AG08395 (cell line): Measurements from ENCODE around the gene PHYHIPL.
"Not testable (repeated sequence)": the region's sequence is repeated elsewhere in the genome, so short reads cannot be mapped to it uniquely, and the experiment has no call there.

Source experiments
- DNase-seq: peaks from one replicate; pipeline ENCODE4 v3.0.0; 2012; ENCODE audit warnings: mixed read lengths, low spot score

The PHYHIPL gene

GRCh38 chr10:59206204-59206720 is 29.8 kb downstream of the PHYHIPL start:
- no peak for DNase-seq

GRCh38 chr10:59212301-59212798 is 35.9 kb downstream of the PHYHIPL start:
- no peak for DNase-seq

GRCh38 chr10:59214160-59214559 is 37.7 kb downstream of the PHYHIPL start:
- no peak for DNase-seq

DNA sequence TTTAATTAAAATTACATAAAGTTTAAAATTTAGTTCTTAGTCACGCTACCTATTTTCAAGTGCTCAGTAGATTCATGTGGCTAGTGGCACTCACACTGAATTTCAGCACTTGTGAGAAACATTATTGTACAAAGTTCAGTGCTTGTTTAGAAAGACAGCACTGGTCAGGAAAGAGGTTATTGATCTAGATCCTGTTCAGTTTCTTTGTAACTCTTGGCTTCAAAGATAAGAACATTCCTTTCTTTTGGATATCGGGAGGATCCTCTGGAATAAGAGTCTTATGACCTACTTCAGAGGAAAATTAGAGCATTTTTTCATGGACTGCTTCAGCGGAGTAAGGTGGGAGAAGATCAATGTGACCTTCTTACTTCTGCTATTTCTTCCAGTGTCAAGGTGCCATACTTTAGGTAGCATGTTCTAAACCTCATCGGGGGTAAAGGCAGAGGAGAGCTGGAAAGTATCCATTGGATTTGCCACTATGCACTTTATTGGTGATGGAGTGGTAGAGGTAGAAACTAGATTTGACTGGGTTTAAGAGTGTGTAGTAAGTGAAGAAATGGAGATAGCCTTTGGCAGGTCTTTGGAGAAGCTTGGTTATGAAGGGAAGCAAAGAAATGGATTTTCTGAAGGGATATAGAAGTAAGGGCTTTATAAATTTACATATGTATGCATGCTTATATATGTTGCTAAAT is 39.9 kb downstream of the PHYHIPL start:
- DNase-seq, result no peak

DNA sequence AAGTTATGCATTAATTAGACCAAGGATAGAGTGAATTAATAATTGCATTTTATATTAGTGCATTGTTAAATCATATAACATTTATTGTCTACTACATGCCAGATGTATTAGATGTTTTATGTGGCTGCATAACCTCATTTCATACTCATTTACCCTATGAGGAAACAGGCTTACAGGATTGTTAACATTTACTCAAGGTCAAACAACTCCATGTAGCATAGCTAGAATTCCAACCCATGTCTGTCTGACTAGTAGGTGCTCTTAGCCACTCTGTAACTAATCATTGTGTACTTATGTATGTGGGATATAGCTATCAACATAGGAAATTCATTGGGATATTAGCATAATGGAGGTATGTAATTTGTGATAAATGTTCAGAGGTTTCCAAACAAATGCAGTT is 46.3 kb downstream of the PHYHIPL start:
- no peak for DNase-seq

GRCh38 chr10:59223597-59223996 is 47.2 kb downstream of the PHYHIPL start:
- DNase-seq, result not testable (repeated sequence)

GRCh38 chr10:59225211-59225610 is 48.8 kb downstream of the PHYHIPL start:
- DNase-seq, result no peak

DNA sequence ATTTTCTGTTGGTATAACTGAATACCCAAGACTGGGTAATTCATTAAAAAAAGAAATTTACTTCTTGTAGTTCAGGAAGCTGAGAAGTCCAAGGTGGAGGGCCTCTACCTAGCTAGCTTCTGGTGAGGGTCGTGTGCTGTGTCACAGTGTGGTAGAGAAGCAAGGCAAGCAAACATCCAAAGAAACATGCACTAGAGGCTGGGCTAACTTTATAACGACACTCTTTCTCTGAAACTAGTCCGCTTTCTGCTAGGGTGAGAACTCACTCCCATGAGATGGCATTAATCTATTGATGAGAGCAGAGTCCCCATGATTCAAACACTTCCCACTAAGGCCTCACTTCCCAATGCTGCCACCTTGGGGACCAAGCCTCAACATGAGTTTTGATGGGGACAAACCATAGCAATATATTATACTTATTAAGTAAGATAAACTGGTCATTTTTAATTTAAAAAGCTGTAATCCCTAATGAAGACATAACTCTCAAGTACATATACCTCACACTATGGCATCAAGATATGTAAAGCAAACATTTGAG is 50.8 kb downstream of the PHYHIPL start:
- DNase-seq, result no peak

DNA sequence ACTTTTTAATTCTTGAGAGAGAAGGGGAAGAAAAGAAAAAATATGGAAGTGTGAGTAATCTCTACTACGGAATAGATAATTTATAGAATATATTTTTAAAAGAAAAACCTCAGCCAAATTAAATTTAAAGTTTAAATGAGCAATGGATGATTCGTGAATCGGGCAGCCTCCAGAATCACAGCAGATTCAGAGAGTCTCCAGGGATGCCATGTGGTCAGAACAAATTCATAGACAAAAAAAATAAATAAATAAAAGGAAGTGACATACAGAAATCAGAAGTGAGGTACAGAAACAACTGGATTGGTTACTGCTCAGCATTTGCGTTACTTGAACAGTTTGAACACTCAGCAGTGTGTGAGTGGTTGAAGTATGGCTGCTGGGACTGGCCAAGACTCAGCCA is 53.0 kb downstream of the PHYHIPL start:
- DNase-seq, result no peak

- no peak for DNase-seq
These were observed 57.8 kb downstream of the PHYHIPL start for GRCh38 chr10:59234194-59234593.

DNA sequence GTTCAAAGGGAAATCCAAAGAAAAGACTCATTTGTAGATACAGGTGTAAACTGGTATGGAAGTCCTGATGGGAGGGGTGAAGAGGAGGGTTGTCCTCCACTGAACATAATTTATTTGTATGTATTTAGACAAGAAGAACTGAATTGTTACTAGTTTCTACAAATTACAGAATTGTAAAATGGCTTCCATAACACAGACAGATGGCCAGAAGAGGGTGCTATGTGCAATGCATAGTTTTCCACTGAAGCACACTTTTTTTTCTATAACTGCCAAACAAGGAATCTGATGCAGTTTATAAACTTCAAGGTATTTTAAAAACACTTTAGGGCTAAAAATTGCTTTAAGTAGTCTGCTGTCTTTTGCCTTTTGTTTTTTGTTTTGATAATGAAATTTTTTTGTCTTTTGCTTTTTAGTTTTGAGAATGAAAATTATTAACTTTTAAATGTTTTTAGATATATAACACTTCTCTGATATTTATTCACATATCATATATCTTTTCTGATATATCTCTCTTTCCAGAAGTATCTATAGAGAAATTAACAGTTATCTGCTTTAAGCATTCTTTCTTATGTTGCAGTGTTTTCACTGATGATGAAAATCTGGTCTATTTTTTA is 58.5 kb downstream of the PHYHIPL start:
- peak; percentile 13 for DNase-seq

GRCh38 chr10:59236064-59236697 is 59.7 kb downstream of the PHYHIPL start:
- DNase-seq, result no peak

DNA sequence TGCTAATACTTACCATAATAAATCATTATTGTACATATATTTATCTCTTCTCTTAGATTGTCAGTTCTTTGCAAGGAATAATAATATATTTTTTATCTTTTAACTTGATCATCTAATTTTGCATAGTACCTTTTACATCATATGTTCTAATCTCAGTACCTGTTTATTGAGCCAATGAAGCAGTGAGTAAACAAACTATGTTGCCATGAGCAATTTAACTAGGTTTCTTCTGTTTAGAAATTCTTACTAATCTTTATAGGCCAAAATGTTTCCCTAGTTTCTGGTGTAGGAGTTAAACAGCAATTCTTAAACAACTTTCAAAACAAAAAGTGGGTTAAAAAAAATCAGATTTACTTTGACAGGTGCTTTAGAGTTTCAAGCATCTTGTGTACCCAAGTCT is 61.3 kb downstream of the PHYHIPL start:
- DNase-seq, result no peak

DNA sequence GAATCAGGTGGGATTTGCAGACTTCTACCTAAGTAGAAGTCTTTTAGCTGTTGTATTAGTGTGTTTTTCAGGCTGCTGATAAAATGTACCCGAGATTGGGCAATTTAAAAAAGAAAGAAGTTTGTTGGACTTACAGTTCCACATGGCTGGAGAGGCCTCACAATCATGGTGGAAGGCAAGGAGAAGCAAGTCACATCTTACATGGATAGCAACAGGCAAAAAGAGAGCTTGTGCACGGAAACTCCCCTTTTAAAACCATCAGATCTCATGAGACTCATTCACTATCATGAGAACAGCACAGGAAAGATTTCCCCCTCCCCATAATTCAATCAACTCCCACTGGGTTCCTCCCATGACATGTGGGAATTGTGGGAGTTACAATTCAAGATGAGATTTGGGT is 62.7 kb downstream of the PHYHIPL start:
- not testable (repeated sequence) for DNase-seq

- DNase-seq, result peak; percentile 31
These were observed 64.2 kb downstream of the PHYHIPL start for GRCh38 chr10:59240582-59241183.

GRCh38 chr10:59242057-59242456 is 65.6 kb downstream of the PHYHIPL start:
- no peak for DNase-seq

- DNase-seq, result no peak
These were observed 66.5 kb downstream of the PHYHIPL start for GRCh38 chr10:59242991-59243390.

DNA sequence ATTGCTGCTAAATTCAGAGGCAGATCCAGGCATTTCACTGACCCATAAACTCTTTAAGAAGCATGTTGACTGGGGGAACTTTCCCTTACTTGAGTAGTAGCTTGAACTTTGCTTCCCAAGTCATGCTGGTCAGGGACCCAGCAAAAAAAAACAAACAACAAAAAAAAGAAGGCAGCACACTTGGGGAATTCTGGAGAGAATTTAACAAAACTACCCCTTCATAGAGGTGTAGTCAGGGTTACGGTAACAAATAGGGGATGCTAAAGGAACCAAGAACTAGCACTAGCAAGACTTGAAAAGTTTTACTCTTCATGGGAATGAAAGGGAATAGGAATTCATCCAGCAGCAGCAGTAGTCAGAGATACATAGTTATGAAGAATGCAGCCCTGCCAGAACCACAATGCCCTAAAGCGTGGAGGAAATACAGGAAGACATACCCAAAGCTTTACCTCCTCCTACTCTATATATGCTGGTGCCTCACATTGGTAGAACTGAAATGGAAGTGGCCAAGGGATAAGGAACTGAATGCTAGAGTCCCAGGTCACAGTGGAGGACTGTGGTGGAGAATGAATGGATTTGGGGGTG is 67.3 kb downstream of the PHYHIPL start:
- no peak for DNase-seq

- no peak for DNase-seq
These were observed 68.4 kb downstream of the PHYHIPL start for GRCh38 chr10:59244871-59245270.

DNA sequence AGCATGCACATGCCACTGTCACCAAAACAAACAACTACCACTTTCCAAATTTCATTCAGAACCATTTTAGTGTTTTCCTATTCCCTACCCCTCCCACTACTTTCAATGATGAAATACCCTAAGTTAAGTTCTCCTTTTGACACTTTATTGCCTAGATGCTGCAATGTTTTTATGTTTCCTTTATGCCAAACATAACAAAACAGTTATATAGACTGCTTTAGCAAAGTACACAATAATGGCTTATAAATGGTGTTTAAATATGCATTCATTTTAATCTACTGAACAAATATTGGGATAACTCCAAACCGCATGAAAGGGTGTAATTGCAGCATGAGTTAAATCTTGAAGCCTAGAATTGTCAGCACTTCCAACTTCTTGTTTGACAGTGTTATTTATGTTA is 69.2 kb downstream of the PHYHIPL start:
- no peak for DNase-seq

- no peak for DNase-seq
These were observed 76.0 kb downstream of the PHYHIPL start for GRCh38 chr10:59252491-59252890.

DNA sequence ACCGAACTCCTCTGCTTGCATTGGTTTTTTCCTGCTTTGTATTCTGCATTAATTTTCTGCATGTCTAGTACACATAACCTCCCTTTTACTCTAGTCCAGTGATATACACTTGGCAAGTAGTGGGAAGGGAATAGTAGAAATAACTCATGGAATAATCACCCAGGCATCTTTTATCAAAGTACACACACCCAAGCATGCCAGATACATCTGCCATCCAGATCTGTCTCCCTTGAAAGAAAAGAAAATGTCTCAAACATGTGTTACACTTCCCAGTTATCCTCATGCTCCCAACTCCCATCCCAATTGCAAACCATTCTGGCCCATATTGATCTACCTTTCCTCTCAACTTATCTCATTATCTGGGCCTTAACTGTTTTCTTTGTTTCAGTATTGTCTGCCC is 79.0 kb downstream of the PHYHIPL start:
- DNase-seq, result no peak
